Endodermal cell (in vitro differentiated cells): ENCODE results near the gene DYRK1A. TPM values are rescaled to one million over a fixed set of nuclear protein-coding genes. Genes with fewer than 3 reads are reported as not detected.

Source experiments
- DNase-seq: peaks from one replicate; pipeline ENCODE4 v3.0.0-alpha.2; 2017
- H3K27ac ChIP-seq: 2 replicates; pipeline ENCODE4 v1.5.1; 2013; ENCODE audit warnings: mild to moderate bottlenecking, low read depth, low read length, moderate library complexity
- H3K27me3 ChIP-seq: 2 replicates; pipeline ENCODE4 v1.6.1; 2013; ENCODE audit warnings: mild to moderate bottlenecking, low read length, moderate library complexity; ENCODE audit not compliant: insufficient read depth, control insufficient read depth, poor library complexity, severe bottlenecking
- H3K36me3 ChIP-seq: 2 replicates; pipeline ENCODE4 v1.7.0; 2013; ENCODE audit warnings: mild to moderate bottlenecking, low read length, moderate library complexity; ENCODE audit not compliant: control insufficient read depth, insufficient read depth
- H3K4me1 ChIP-seq: one replicate; pipeline ENCODE4 v1.7.0; 2013; ENCODE audit warnings: low read length; ENCODE audit not compliant: control insufficient read depth, insufficient read depth
- H3K4me3 ChIP-seq: 2 replicates; pipeline ENCODE4 v1.5.1; 2013; ENCODE audit warnings: mild to moderate bottlenecking, low read length, moderate library complexity
- H3K9ac ChIP-seq: 2 replicates; pipeline ENCODE4 v1.6.1; 2013; ENCODE audit warnings: mild to moderate bottlenecking, low read length, moderate library complexity; ENCODE audit not compliant: poor library complexity, severe bottlenecking; ENCODE audit errors: extremely low read depth
- H3K9me3 ChIP-seq: 2 replicates; pipeline ENCODE4 v1.6.1; 2013; ENCODE audit warnings: mild to moderate bottlenecking, low read length, moderate library complexity; ENCODE audit not compliant: control insufficient read depth
- H3K27ac Mint-ChIP-seq: 2 replicates; pipeline ENCODE4 v1.8.0; 2020; ENCODE audit warnings: mixed read lengths
- H3K27me3 Mint-ChIP-seq: 2 replicates; pipeline ENCODE4 v1.8.0; 2021; ENCODE audit warnings: mild to moderate bottlenecking, mixed read lengths; ENCODE audit not compliant: insufficient read depth
- H3K36me3 Mint-ChIP-seq: 2 replicates; pipeline ENCODE4 v1.8.0; 2020; ENCODE audit warnings: low read depth, mixed read lengths
- H3K4me1 Mint-ChIP-seq: 2 replicates; pipeline ENCODE4 v1.8.0; 2020; ENCODE audit warnings: mixed read lengths
- H3K4me3 Mint-ChIP-seq: 2 replicates; pipeline ENCODE4 v1.8.0; 2020; ENCODE audit warnings: mild to moderate bottlenecking, moderate library complexity, mixed read lengths
- H3K9me3 Mint-ChIP-seq: 2 replicates; pipeline ENCODE4 v1.8.0; 2020; ENCODE audit warnings: mild to moderate bottlenecking, mixed read lengths
- CTCF ChIP-seq: fragments of 200-600 bp; sonication (generic); conservative IDR thresholded peaks from 2 replicates; pipeline ENCODE4 v1.5.0; 2021; ENCODE audit warnings: antibody characterized with exemption, mild to moderate bottlenecking
- WGBS, 2 experiments: methylation state at CpG; one replicate each; pipeline versions ENCODE4 v1.1.5 to v1.1.7; 2013; ENCODE audit warnings: missing lambda C conversion rate in 2 of 2, mixed read lengths in 1 of 2; ENCODE audit not compliant: insufficient coverage in 1 of 2, insufficient read length in 1 of 2; 5-methylcytosine and 5-hydroxymethylcytosine counted together
- total RNA-seq, 2 donors: library from RNA; stranded (reverse); fragmentation: NEBNext Ultra II Directional in 1 of 2; extraction: Animal tissue kit (Norgen Biotek cat#: 25700) in 1 of 2; gene quantifications; 2 replicates in 1 of 2; 3 replicates in 1 of 2; pipeline ENCODE4 v1.2.1, GENCODE V29; 2021

DYRK1A gene
- total RNA-seq, 2 donors from 2014 or later = 73.9 to 75.2 TPM

DNA sequence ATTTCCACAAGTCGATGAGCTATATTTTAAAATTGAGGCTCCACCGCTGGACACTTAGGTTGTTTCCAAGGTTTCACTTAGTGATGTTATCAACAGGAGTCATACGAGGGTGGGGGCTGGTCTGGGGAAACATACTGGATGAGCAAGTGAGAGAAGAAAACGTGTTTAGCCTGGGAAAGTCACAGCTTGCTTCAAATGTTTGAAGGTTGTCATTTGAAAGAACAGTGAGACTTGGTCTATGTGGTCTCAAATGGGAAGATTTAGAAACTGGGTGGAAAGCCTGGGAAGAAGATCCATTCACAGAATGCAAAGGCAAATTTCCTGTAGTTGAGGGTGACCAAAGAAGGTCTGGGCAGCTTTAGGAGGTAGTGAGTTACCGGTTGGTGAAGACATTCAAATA lies 9.9 kb upstream of the DYRK1A start:
- peaks cover under 1% of the 10 kb centered on the region for H3K9me3 Mint-ChIP-seq
- no peaks in the 10 kb centered on the region for H3K36me3 Mint-ChIP-seq
- H3K4me1 Mint-ChIP-seq = no peaks in the 10 kb centered on the region
- Histone ChIP-seq H3K9me3 (no peaks in the 10 kb centered on the region), H3K4me1 (no peaks in the 10 kb centered on the region), H3K4me3 (no peak overlapping the region), H3K36me3 (no peaks in the 10 kb centered on the region), H3K9ac (no peak overlapping the region), H3K27me3 (no peaks in the 10 kb centered on the region), H3K27ac (no peak overlapping the region)
- H3K27ac Mint-ChIP-seq = no peak overlapping the region
- no peaks in the 10 kb centered on the region for H3K27me3 Mint-ChIP-seq
- DNase-seq = no peak
- H3K4me3 Mint-ChIP-seq = no peak overlapping the region
- no peak for TF ChIP-seq CTCF
- 90 to 91% methylated on average over 5 of the region's 5 CpGs for WGBS, 2 experiments

DNA sequence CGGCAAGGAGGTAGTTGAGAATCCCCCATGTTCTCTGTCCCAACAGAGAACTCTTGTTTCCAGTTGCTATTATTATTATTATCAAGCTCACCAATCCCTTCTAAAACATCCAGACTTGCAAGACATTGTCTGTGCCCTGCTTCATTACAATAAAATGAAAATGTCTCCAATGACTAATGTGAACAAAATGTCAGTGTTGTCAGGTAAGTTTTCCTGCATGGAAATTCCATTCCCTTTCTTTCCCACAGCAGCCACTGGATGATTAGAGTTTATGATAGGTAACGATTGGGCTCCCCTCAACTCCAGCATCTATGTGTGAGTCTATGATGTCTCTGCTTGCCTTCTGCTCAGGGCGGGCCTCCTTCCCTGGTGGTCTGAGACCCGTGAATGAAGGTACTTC lies 8.9 kb upstream of the DYRK1A start:
- Histone ChIP-seq H3K4me1 (no peaks in the 10 kb centered on the region), H3K27me3 (no peaks in the 10 kb centered on the region), H3K9ac (no peak overlapping the region), H3K36me3 (no peaks in the 10 kb centered on the region), H3K27ac (no peak overlapping the region), H3K4me3 (no peak overlapping the region), H3K9me3 (no peaks in the 10 kb centered on the region)
- Mint-ChIP-seq H3K4me3 (no peak overlapping the region), H3K9me3 (no peaks in the 10 kb centered on the region), H3K27ac (no peak overlapping the region), H3K27me3 (no peaks in the 10 kb centered on the region), H3K36me3 (no peaks in the 10 kb centered on the region), H3K4me1 (no peaks in the 10 kb centered on the region)
- WGBS, 2 experiments = 95 to 96% methylated on average over 4 of the region's 4 CpGs
- no peak for DNase-seq
- no peak for TF ChIP-seq CTCF

DNA sequence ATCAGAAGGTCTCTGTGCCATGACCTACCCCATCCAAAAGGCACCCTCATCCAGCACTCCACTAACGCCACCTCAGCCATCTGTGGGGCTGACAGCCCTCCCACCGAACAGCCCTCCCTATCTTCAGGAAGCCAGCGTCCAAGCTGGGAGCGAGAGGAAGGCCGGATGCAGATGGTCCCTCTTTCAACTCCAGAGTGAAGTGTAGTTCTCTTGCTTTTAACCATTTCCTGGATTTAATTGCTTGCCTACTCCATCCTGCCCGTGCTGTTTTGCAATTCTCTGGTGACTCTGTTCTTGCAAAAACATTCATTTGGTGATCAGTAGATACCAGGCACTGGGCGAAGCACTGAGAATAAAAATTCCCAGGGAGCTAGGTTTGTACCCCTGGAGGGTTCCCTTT lies 8.2 kb upstream of the DYRK1A start:
- 87 to 90% methylated on average over 5 to 7 of the region's 7 CpGs for WGBS, 2 experiments
- no peaks in the 10 kb centered on the region for H3K27me3 ChIP-seq
- H3K4me3 ChIP-seq = no peak overlapping the region
- H3K9ac ChIP-seq = no peak overlapping the region
- H3K4me1 ChIP-seq = no peaks in the 10 kb centered on the region
- no peak overlapping the region for H3K27ac ChIP-seq
- no peaks in the 10 kb centered on the region for H3K9me3 ChIP-seq
- Mint-ChIP-seq H3K4me3 (no peak overlapping the region), H3K36me3 (no peaks in the 10 kb centered on the region), H3K27me3 (no peaks in the 10 kb centered on the region), H3K4me1 (no peaks in the 10 kb centered on the region), H3K27ac (no peak overlapping the region), H3K9me3 (no peaks in the 10 kb centered on the region)
- no peaks in the 10 kb centered on the region for H3K36me3 ChIP-seq
- no peak for TF ChIP-seq CTCF
- no peak for DNase-seq
